ENCODE data around the gene DUSP2.

DNA sequence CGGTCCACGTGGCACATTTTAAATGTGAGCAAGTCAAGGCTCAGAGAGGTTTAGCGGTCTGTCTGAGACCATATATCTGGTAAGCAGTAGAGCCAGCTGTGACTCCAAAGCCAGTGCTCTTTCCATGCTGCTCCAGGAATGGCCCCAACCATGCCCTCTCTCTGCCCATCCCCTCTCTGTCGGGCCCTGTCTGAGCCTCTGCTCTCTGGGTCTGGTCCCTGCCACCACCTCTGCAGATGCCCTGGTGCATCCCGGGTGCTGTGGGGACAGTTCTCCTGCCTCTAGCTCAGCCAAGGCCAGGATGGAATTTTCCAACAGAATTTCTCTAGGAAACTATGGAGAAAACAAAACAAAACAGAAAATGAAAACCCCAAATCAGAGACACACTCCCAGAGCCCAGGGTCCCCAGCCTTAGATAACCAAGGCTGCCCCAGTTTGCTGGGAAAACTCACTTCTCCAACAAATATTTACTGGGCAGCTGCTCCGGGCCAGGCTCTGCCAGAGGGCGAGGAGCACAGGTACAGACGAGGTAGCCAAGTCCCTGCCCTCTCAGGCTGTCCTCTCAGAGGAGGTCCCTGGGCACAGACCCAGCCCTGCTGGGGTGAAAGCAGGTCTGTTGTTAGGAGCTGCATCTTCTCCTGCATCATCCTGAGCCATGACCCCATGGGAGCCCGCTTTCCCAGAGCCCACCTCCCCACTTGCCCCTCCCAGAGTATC lies 38.1 kb downstream of the DUSP2 start:
- TF ChIP-seq, protein P1, sequence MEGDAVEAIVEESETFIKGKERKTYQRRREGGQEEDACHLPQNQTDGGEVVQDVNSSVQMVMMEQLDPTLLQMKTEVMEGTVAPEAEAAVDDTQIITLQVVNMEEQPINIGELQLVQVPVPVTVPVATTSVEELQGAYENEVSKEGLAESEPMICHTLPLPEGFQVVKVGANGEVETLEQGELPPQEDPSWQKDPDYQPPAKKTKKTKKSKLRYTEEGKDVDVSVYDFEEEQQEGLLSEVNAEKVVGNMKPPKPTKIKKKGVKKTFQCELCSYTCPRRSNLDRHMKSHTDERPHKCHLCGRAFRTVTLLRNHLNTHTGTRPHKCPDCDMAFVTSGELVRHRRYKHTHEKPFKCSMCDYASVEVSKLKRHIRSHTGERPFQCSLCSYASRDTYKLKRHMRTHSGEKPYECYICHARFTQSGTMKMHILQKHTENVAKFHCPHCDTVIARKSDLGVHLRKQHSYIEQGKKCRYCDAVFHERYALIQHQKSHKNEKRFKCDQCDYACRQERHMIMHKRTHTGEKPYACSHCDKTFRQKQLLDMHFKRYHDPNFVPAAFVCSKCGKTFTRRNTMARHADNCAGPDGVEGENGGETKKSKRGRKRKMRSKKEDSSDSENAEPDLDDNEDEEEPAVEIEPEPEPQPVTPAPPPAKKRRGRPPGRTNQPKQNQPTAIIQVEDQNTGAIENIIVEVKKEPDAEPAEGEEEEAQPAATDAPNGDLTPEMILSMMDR (IDR thresholded peaks at IDR 0.05): no peak
- TF ChIP-seq POLR2A (IDR thresholded peaks at IDR 0.05): no peak
